NCI-H524 treated with DMSO at 0.1 percent for 48 hours (cell line): ENCODE measurements around the gene RAVER1.
"Not testable (repeated sequence)": the region's sequence is repeated elsewhere in the genome, so short reads cannot be mapped to it uniquely, and the experiment has no call there.

Experiments used
- DNase-seq: peaks from one replicate; lab custom pipeline; 2025; lab: John Stamatoyannopoulos, UW

The RAVER1 gene

DNA sequence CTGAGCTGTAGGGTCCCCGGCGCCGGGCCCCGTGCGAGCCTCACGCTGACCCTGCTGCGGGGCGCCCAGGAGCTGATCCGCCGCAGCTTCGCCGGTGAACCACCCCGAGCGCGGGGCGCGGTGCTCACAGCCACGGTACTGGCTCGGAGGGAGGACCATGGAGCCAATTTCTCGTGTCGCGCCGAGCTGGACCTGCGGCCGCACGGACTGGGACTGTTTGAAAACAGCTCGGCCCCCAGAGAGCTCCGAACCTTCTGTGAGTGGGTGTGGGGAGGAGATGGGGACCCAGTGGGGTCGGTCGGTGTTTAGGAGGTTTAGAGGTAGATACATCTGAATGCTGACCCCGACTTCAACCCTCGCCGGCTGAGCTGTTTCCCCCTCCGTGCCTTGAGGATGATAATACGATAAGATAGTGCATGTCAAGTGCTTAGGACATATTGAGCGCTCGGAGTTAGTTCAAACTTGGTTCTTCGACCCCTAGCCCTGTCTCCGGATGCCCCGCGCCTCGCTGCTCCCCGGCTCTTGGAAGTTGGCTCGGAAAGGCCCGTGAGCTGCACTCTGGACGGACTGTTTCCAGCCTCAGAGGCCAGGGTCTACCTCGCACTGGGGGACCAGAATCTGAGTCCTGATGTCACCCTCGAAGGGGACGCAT lies 41.6 kb downstream of the RAVER1 start:
- no peak for DNase-seq

DNA sequence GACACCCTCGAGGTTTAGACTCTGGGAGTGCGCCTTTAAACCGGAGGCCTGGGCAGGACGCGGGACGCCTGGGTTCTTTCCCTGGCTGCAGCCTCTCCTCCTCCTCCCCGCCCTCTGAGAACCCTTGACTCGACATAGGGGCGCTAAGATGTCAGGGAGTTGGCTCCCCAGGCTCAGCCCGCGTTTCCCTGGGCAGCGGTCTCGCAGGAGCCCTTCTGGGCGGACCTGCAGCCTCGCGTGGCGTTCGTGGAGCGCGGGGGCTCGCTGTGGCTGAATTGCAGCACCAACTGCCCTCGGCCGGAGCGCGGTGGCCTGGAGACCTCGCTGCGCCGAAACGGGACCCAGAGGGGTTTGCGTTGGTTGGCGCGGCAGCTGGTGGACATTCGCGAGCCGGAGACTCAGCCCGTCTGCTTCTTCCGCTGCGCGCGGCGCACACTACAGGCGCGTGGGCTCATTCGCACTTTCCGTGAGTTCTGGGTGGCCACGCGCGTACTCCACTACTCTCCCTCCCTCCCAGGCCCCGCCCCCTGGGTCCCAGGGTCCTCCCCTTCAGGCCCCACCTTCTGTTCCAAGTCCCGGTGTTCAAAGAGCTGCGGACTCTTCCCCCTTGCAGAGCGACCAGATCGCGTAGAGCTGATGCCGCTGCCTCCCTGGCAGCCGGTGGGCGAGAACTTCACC lies 42.3 kb downstream of the RAVER1 start:
- no peak for DNase-seq

DNA sequence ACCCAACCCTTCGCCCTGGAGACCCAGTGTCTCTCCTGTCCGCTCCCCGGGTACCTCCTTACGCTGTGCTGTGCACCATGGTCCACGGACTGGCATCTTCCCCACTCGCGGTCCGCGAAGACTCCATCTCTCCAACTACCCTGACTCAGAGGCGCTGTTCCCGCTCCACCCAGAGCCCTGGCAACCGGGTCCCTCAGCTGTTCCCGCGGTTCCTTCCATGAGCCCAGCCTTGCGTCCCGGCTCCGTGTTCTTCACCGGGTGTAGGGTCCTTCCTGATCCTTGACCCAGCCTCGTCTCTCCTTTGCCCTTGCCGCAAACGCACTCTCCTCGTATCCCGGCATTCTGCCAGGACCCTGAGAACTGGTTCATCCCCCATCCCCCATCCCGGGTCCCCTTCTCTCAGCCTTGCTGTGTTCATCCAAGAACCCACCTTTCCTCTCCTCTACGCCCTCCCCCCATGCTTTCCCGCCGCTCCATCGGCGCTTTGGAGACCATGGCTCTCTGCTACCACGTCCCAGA lies 42.9 kb downstream of the RAVER1 start:
- no peak for DNase-seq

- DNase-seq: no peak
These were observed 43.4 kb downstream of the RAVER1 start, which contains the start of gene ICAM5 for GRCh38 chr19:10289836-10290356. ICAM5 (plus strand) TSS chr19:10289952; CDS start chr19:10290044, 92 bp downstream.

- DNase-seq: peak; percentile 37
These were observed 44.0 kb downstream of the RAVER1 start for GRCh38 chr19:10289167-10289835.

DNA sequence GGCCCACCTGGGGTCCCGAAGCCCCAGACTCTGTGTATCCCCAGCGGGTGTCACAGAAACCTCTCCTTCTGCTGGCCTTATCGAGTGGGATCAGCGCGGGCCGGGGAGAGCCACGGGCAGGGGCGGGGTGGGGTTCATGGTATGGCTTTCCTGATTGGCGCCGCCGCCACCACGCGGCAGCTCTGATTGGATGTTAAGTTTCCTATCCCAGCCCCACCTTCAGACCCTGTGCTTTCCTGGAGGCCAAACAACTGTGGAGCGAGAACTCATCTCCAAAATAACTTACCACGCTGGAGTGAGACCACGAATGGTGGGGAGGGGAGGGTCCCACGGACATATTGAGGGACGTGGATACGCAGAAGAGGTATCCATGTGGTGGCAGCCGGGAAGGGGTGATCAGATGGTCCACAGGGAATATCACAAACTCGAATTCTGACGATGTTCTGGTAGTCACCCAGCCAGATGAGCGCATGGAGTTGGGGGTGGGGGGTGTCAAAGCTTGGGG lies 44.6 kb downstream of the RAVER1 start:
- peak; percentile 44 for DNase-seq

DNA sequence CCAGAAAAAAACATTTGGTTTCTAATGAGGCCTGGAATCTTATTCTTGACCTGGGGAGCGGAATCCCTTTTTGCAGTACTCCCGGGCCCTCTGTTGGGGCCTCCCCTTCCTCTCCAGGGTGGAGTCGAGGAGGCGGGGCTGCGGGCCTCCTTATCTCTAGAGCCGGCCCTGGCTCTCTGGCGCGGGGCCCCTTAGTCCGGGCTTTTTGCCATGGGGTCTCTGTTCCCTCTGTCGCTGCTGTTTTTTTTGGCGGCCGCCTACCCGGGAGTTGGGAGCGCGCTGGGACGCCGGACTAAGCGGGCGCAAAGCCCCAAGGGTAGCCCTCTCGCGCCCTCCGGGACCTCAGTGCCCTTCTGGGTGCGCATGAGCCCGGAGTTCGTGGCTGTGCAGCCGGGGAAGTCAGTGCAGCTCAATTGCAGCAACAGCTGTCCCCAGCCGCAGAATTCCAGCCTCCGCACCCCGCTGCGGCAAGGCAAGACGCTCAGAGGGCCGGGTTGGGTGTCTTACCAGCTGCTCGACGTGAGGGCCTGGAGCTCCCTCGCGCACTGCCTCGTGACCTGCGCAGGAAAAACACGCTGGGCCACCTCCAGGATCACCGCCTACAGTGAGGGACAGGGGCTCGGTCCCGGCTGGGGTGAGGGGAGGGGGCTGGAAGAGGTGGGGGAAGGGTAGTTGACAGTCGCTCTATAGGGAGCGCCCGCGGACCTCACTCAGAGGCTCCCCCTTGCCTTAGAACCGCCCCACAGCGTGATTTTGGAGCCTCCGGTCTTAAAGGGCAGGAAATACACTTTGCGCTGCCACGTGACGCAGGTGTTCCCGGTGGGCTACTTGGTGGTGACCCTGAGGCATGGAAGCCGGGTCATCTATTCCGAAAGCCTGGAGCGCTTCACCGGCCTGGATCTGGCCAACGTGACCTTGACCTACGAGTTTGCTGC lies 46.3 kb downstream of the RAVER1 start, which contains the start of gene ICAM4:
Gene ICAM4 (plus strand): TSS at position 153 of the 935 bp plus-strand sequence. CDS start 58 bp downstream, at position 211.
- no peak for DNase-seq

DNA sequence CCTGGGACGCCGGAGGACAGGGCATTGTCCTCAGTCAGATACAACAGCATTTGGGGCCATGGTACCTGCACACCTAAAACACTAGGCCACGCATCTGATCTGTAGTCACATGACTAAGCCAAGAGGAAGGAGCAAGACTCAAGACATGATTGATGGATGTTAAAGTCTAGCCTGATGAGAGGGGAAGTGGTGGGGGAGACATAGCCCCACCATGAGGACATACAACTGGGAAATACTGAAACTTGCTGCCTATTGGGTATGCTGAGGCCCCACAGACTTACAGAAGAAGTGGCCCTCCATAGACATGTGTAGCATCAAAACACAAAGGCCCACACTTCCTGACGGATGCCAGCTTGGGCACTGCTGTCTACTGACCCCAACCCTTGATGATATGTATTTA lies 47.9 kb downstream of the RAVER1 start:
- no peak for DNase-seq

GRCh38 chr19:10284960-10285278 lies 48.4 kb downstream of the RAVER1 start:
- DNase-seq: no peak

GRCh38 chr19:10284065-10284959 lies 49.0 kb downstream of the RAVER1 start:
- no peak for DNase-seq

DNA sequence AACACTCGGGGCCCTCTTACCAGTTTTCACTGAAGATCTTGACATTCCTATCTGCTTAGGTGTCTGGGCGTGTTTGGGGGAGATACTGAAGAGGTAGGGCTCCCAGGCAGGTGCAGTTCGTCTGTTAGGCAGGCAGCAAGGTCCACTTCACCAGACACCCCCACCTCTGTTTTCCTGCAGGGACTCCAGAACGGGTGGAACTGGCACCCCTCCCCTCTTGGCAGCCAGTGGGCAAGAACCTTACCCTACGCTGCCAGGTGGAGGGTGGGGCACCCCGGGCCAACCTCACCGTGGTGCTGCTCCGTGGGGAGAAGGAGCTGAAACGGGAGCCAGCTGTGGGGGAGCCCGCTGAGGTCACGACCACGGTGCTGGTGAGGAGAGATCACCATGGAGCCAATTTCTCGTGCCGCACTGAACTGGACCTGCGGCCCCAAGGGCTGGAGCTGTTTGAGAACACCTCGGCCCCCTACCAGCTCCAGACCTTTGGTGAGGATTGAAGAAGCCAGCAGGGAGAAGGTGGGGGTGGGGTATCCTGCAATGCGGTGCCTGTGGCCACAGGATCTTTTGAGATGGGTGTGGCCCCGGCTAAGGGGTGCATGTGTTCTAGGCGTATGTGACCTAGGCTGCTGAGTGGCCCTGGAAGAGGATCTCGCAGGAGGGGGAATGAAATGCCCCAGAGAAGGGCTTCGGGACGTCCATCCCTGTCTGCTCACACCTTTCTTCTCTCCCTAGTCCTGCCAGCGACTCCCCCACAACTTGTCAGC lies 49.8 kb downstream of the RAVER1 start:
- DNase-seq: no peak

DNA sequence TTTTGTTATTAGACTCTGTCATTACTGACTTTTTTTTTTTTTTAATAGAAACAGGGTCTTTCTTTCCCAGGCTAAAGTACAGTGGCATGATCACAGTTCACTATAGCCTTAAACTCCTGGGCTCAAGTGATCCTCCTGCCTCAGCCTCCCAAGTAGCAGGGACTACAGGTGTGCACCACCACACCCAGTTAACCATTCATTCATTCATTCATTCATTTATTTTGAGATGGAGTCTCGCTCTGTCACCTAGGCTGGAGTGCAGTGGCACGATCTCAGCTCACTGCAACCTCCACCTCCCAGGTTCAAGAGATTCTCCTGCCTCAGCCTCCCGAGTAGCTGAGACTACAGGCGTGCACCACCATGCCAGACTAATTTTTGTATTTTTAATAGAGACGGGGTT lies 51.3 kb downstream of the RAVER1 start:
- DNase-seq: not testable (repeated sequence)

DNA sequence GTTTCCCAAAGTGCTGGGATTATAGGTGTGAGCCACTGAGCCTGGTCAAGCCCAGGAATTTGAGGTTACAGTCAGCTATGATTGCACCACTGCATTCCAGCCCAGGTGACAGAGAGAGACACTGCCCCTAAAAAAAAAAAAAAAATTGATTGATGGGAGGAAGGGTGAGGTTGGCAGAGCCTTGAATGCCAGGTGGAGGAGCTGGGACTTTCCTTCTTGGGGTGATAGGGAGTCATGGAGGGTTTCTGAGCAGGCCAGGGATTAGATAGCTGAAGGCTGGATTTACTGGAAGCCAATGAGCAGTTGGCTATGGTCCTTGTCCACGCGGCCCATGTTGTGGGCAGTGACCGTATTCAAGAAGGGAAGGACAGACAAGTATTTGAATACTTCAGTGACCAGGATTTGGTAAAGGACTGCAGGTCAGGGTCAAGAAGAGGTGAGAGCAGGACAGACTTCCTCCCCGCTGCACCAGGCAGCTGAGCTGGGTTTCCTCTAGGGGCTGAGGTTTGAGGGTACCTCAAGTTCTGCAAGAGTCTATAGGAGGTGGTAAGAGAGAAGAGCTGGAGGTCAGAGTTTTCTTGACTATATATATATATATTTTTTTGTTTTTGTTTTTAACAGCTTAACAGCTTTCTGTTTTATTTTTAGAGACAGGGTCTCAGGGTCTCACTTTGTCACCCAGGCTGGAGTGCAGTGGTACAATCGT lies 53.4 kb downstream of the RAVER1 start:
- no peak for DNase-seq

- no peak for DNase-seq
These were observed 54.4 kb downstream of the RAVER1 start for GRCh38 chr19:10278935-10279334.

DNA sequence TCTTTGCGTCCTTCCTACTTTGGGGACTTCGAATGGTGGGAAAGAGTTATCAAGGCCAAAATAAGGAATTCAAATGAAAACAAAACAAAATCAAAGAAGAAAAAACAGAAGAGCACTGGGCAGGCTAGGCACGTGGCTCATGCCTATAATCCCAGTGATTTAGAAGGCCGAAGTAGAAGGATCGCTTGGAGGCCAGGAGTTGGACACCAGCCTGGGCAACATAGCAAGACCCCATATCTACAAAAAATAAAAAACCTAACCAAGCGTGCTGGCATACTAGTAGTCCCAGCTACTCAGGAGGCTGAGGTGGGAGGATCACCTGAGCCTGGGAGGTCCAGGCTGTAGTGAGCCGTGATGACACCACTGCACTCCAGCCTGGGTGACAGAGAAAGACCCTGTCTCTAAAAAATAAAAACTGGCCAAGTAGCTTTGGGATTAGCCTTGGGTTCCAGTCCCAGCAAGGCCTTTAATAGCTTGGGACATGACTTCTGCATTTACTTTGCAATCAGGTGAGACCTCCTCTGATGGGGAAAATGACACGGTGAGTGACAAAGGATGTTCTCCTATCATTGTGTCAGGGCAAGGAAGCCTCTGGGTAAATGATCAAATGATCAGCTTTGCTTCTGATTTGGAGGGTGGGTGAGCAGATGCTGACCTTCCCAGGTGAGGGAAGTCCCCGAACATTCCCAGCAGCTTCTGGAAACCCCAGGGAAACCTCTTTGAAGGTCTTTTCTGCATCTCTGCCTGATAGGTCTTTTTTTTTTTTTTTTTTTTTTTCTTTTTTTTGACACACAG lies 55.3 kb downstream of the RAVER1 start:
- no peak for DNase-seq

DNA sequence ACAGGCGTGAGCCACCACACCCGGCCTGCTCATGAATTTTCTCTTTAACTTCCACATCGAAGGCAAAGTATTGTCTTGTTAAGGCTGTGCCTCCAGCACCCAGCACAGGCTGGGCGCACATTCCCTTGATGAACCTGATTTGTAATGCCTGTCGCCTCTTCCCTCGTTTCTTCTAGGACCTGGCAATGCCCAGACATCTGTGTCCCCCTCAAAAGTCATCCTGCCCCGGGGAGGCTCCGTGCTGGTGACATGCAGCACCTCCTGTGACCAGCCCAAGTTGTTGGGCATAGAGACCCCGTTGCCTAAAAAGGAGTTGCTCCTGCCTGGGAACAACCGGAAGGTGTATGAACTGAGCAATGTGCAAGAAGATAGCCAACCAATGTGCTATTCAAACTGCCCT lies 58.7 kb downstream of the RAVER1 start:
- no peak for DNase-seq

GRCh38 chr19:10271543-10272086 lies 61.7 kb downstream of the RAVER1 start:
- DNase-seq: no peak
